Ishikawa (cell line): ENCODE results near the gene SFTPD.

ENCODE experiments used
- EP300 ChIP-seq: IDR thresholded peaks from 2 replicates; pipeline ENCODE4 v1.6.1; 2012; ENCODE audit warnings: borderline replicate concordance
- FOXM1 ChIP-seq: IDR thresholded peaks from 2 replicates; pipeline ENCODE4 v1.6.1; 2012; ENCODE audit warnings: low read depth, borderline replicate concordance
- TAF1 ChIP-seq: IDR thresholded peaks from 2 replicates; pipeline ENCODE4 v1.6.1; 2012; ENCODE audit warnings: low read depth, mild to moderate bottlenecking
- TEAD4 ChIP-seq: IDR thresholded peaks from 2 replicates; pipeline ENCODE4 v1.6.1; 2012
- YY1 ChIP-seq: IDR thresholded peaks from 2 replicates; pipeline ENCODE4 v1.6.1; 2012; ENCODE audit warnings: low read depth
- ZBTB7A ChIP-seq: IDR thresholded peaks from 2 replicates; pipeline ENCODE4 v1.6.1; 2012; ENCODE audit warnings: low read depth
- TF ChIP-seq, protein P1 (sequence below): IDR thresholded peaks from 2 replicates; pipeline ENCODE4 v1.6.1; 2012; ENCODE audit warnings: low read depth, mild to moderate bottlenecking
- TF ChIP-seq, protein P2 (sequence below): IDR thresholded peaks from 2 replicates; pipeline ENCODE4 v1.6.1; 2012

DNA sequence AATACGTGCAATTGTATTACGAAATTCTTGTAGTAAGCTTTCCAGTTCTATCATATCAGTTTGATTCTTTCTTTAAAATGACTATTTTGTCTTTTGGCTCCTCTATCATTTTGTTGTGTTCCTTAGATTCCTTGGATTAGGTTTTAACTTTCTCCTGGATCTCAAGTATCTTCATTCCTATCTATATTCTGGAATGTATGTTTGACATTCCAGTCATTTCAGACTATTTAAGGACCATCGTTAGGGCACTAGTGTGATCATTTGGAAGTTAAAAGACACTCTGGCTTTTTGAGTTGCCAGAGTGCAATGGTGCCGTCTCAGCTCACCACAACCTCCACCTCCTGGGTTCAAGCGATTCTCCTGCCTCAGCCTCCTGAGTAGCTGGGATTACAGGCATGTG is 45.7 kb upstream of the SFTPD start:
- TF ChIP-seq ZBTB7A (no peak), TAF1 (no peak), EP300 (no peak), TEAD4 (no peak), YY1 (no peak), FOXM1 (no peak)
- TF ChIP-seq, protein P1, sequence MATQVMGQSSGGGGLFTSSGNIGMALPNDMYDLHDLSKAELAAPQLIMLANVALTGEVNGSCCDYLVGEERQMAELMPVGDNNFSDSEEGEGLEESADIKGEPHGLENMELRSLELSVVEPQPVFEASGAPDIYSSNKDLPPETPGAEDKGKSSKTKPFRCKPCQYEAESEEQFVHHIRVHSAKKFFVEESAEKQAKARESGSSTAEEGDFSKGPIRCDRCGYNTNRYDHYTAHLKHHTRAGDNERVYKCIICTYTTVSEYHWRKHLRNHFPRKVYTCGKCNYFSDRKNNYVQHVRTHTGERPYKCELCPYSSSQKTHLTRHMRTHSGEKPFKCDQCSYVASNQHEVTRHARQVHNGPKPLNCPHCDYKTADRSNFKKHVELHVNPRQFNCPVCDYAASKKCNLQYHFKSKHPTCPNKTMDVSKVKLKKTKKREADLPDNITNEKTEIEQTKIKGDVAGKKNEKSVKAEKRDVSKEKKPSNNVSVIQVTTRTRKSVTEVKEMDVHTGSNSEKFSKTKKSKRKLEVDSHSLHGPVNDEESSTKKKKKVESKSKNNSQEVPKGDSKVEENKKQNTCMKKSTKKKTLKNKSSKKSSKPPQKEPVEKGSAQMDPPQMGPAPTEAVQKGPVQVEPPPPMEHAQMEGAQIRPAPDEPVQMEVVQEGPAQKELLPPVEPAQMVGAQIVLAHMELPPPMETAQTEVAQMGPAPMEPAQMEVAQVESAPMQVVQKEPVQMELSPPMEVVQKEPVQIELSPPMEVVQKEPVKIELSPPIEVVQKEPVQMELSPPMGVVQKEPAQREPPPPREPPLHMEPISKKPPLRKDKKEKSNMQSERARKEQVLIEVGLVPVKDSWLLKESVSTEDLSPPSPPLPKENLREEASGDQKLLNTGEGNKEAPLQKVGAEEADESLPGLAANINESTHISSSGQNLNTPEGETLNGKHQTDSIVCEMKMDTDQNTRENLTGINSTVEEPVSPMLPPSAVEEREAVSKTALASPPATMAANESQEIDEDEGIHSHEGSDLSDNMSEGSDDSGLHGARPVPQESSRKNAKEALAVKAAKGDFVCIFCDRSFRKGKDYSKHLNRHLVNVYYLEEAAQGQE = no peak
- TF ChIP-seq, protein P2, sequence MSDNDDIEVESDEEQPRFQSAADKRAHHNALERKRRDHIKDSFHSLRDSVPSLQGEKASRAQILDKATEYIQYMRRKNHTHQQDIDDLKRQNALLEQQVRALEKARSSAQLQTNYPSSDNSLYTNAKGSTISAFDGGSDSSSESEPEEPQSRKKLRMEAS = no peak
